IPS DF 6.9 (cell line): ENCODE results near the gene HPS1.
A peak's percentile ranks its signal among the peaks of the same experiment; 100 is the strongest.

Source experiments
- DNase-seq: peaks from one replicate; pipeline ENCODE4 v3.0.0-alpha.2; 2013; ENCODE audit warnings: low read depth, low spot score
- H3K27ac ChIP-seq: one replicate; pipeline ENCODE4 v1.5.1; 2013; ENCODE audit warnings: low read length, control low read depth
- H3K27me3 ChIP-seq: 2 replicates; pipeline ENCODE4 v1.6.1; 2013; ENCODE audit warnings: mild to moderate bottlenecking, low read length; ENCODE audit not compliant: control insufficient read depth, insufficient read depth
- H3K36me3 ChIP-seq: 2 replicates; pipeline ENCODE4 v1.6.1; 2013; ENCODE audit warnings: low read length; ENCODE audit not compliant: control insufficient read depth, insufficient read depth
- H3K4me1 ChIP-seq: 2 replicates; pipeline ENCODE4 v1.6.1; 2013; ENCODE audit warnings: low read length; ENCODE audit not compliant: control insufficient read depth, insufficient read depth
- H3K4me3 ChIP-seq: 2 replicates; pipeline ENCODE4 v1.5.1; 2013; ENCODE audit warnings: mild to moderate bottlenecking, low read length
- H3K9me3 ChIP-seq: 2 replicates; pipeline ENCODE4 v1.6.1; 2013; ENCODE audit warnings: low read length, inconsistent platforms; ENCODE audit not compliant: control insufficient read depth, insufficient read depth
- WGBS: extraction: QIAGEN DNeasy Blood & Tissue Kit; methylation state at CpG from one replicate; pipeline ENCODE4 v1.1.7; 2013; ENCODE audit warnings: mixed read lengths, missing lambda C conversion rate; ENCODE audit not compliant: insufficient read length, insufficient coverage; 5-methylcytosine and 5-hydroxymethylcytosine counted together

The HPS1 gene

DNA sequence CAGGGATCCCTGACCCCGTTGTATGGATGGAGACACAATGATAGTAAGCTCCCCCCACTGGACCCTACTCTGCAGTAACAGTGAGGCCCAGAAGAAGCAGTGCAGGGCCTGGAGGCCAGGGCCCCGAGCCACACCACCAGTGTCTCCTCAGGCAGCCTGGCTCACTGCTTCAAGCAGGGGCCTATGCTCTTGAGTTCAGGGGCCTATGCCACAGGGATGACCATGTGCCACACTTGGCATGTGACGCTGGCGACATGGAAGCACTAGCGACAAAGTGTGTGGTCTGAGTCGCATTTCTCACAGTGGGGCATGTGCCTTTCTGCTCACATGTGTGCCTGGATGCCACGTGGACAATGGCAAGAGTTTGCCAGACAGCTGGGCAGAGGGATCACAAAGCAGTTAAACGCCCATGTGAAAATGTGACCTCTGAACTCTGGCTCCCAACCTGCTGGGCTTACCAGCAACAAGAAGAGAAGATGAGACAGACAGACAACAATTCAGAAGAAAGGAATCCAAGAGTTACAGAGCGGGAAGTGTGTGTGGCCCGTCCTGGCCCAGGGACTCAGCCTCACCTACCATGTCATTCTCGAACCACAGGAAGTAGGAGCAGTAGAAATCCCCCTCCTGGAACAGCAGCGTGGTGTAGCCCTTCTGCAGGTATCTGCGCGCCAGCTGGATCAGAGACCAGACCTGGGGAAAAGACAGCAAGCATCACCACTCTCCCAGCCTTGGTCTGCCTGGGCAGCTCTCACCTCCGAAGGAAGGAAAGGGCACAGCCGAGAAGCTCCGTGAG is 27.1 kb downstream of the HPS1 start:
- no peaks in the 10 kb centered on the region; the same call in 1 of the 2 replicates for H3K36me3 ChIP-seq
- DNase-seq = no peak
- no peak overlapping the region for H3K27ac ChIP-seq
- H3K27me3 ChIP-seq = no peaks in the 10 kb centered on the region
- no peaks in the 10 kb centered on the region for H3K9me3 ChIP-seq
- no CpG with 5 or more reads among the region's 17 CpGs for WGBS
- no peak overlapping the region for H3K4me3 ChIP-seq
- H3K4me1 ChIP-seq = 0 out of 2 replicates have a peak, but pooled peaks cover 3% of the 10 kb centered on the region

DNA sequence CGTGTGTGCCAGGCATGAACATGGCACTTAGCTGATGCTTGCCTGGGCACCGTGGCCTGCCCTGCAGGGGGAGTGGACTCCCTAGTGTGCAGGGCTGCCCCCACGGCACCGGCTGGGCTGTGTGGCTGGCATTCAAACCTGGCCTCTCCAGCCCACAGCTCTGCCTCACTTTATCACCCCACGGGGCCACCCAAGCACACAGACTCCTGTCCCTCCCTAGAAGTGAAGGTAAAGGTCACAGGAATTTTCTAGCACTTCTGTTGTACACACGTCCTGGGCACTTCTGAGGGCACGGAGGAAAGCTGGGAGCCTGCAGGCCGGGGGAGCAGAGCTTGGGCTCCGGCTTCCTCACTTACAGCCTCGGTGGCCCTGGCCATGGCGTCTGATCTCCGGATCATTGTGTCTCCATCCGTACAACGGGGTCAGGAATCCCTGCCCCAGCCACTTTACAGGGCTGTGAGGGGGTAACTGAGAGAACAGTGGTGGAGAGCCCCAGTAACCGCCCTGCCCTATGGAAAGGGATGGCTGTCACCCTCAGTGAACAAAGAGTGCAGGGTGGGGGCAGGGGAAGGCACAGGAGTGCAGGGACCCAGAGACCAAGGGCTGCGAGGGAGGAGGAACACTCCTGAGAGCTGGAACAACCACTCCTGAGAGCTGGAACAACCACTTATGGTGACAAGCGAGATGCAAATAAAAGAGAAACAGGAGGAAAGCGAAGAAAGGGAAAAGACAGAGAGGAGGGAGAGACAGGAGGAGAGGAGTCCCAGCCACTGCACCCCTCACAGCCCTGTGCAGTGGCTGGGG is 27.9 kb downstream of the HPS1 start:
- WGBS = no CpG with 5 or more reads among the region's 18 CpGs
- DNase-seq = no peak
- H3K4me1 ChIP-seq = 0 out of 2 replicates have a peak, but pooled peaks cover 3% of the 10 kb centered on the region
- H3K4me3 ChIP-seq = no peak overlapping the region
- H3K27me3 ChIP-seq = no peaks in the 10 kb centered on the region
- no peaks in the 10 kb centered on the region; the same call in 1 of the 2 replicates for H3K36me3 ChIP-seq
- H3K9me3 ChIP-seq = no peaks in the 10 kb centered on the region
- no peak overlapping the region for H3K27ac ChIP-seq

DNA sequence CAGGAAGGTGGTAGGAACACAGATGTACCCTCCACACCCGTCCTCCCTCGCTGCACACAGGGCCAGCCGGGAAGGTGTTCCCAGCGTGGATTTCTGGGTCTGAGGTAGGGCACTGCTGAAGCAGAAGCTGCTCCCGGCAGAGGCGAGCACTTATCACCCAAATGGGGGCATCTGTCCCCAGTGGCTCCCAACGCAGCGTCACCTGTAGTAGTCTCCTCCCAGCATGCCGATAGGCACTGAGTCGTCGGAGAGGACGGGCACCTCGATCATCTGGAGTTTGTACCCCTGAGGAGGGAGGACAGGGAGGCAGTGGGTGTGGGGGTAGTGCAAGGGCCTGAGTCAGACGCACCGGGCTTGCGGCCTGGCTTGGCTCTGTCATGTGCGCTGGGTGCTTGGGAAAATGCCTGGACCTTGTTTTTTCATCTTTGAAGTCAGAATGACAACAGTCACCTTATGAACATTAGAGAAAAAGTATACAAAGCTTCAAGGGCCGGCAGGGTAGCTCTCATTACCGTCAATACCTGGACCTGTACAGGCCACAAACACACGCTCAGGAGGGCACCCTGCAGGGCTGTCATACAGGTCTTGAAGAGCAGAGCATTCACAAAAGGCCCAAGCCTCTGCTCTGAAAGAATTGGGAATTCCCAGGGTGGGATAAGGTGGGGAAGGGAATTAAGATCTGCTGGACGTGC is 28.6 kb downstream of the HPS1 start:
- no peaks in the 10 kb centered on the region for H3K27me3 ChIP-seq
- 0 out of 2 replicates have a peak, but pooled peaks cover 3% of the 10 kb centered on the region for H3K4me1 ChIP-seq
- H3K36me3 ChIP-seq = no peaks in the 10 kb centered on the region; the same call in 1 of the 2 replicates
- H3K4me3 ChIP-seq = no peak overlapping the region
- no peak for DNase-seq
- H3K27ac ChIP-seq = no peak overlapping the region
- WGBS = no CpG with 5 or more reads among the region's 21 CpGs
- H3K9me3 ChIP-seq = no peaks in the 10 kb centered on the region

DNA sequence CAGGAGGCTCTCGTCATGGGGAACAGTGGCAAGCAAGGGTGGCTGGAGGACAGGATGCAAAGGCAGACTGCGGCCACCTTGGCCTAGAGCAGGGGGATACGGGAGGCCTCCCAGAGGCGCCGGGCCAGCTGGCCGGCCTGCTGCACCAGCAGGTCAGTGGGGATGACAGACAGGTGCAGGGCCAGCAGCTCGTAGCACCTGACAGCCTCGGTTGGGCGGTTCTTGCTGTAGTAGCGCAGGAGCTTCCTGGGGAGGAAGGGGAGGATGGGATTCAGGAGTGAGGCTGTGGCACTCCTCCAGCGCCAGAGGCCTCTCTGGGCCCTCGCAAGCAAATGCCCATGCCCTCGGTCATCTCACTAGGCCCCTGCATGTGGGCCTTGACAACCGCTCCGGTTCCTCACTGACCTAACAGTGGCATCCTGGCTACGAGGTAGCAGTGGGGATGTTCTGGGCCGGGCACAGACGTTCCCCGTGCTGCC is 29.2 kb downstream of the HPS1 start:
- Histone ChIP-seq H3K9me3 (no peaks in the 10 kb centered on the region), H3K27me3 (no peaks in the 10 kb centered on the region), H3K4me1 (0 out of 2 replicates have a peak, but pooled peaks cover 3% of the 10 kb centered on the region), H3K36me3 (no peaks in the 10 kb centered on the region; the same call in 1 of the 2 replicates), H3K27ac (no peak overlapping the region), H3K4me3 (no peak overlapping the region)
- DNase-seq = no peak
- WGBS = no CpG with 5 or more reads among the region's 19 CpGs

DNA sequence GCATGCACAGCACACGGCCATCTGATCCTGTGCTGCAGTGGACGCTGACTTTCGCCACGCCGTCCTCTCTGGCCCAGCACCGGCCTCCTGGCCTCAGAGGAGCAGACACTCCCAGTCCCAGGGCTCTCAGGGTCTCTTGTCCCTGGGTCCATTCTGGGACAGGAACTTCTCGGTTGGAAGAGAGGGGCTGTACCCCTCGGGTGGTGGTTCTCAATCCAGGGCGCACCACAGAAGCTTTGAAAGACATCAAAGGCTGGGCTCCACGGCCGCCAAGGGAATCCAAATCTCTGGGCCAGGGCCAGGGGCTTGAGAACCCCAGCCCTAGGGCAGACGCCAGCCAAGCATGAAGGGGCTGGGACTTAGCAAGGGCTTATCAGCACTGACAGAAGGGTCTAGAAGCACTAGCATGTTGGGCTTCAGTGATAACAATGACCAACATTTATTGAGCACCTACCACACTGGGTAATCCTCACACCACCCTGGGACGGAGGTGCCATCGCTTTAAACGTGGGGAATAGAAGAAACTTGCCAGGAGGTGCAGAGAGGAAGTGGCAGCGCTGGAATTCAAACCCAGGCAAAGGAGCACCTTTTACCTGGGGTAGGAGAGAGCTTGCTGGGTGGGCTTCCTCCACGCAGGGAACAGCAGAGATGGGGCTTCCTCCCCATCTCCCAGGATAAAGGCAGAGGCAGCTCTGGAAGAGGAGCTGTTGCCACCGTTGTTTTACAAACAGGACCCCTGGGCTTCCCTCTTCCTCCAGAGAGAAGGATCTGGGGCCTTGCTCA is 29.9 kb downstream of the HPS1 start:
- no peak for DNase-seq
- H3K4me1 ChIP-seq = 0 out of 2 replicates have a peak, but pooled peaks cover 3% of the 10 kb centered on the region
- no peaks in the 10 kb centered on the region for H3K27me3 ChIP-seq
- H3K4me3 ChIP-seq = no peak overlapping the region
- no CpG with 5 or more reads among the region's 18 CpGs for WGBS
- H3K27ac ChIP-seq = no peak overlapping the region
- no peaks in the 10 kb centered on the region for H3K9me3 ChIP-seq
- no peaks in the 10 kb centered on the region; the same call in 1 of the 2 replicates for H3K36me3 ChIP-seq

DNA sequence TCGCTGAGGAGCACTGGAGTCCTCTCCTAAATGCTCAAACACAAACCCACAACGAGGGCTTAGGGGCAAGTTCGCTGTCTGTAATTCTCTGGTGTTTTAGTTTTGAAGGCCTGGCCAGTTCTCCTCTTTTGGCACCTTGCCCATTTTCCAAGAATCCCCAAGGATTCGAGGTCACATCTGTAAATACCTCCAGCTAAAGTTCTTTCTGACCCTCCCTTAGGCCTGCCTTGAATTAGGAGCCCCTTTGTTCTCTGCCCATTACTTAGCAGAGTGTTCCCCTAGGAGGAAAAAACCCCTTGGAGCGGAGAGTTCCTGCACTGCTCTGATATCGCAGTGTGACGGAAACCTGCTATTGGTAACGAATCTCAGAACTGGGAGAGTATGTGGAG is 31.0 kb downstream of the HPS1 start:
- Histone ChIP-seq H3K4me1 (0 out of 2 replicates have a peak, but pooled peaks cover 3% of the 10 kb centered on the region), H3K9me3 (no peaks in the 10 kb centered on the region), H3K27me3 (no peaks in the 10 kb centered on the region), H3K36me3 (no peaks in the 10 kb centered on the region; the same call in 1 of the 2 replicates), H3K27ac (no peak overlapping the region), H3K4me3 (no peak overlapping the region)
- no peak for DNase-seq
- no CpG with 5 or more reads among the region's 8 CpGs for WGBS

DNA sequence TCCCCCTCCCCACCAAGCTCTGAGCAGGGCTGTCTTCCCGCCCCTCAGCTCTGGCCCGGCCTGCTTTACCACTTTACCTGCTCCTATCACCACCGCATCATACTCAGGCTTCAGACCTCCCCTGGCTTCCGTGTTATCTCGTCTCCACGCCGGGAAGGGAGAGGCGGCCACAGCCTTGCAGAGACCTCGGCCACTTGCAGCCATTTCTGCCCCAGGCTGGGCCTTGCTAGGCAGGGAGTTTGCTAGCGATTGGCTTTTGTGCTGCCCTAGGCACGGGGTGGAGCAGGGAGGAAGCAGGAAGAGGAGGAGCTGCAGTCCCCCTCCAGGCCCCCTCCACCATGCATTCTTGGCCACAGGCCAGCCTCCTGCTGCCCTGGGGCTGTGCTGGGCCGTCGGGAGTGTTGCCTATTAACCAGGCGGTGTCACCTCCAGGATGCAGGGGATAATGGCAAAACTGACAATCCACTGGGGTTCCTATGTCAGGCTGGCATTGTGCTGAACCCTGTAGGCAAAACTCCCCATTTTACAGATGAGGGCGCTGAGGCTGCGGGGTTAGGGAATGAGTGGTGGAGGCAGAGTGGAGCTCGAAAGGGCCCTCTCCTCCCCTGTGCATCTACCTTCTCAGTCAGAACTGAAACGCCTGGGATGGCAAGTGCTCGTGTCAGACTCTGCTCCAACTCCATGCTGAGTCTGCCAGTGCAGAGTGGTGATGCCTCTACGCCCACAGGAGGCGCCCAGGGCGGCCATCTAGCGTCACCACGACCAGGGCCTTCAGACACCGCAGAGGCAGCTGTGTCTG is 31.6 kb downstream of the HPS1 start, which contains the start of gene PYROXD2:
TSS of gene PYROXD2 (minus strand) at position 251 of the 799 bp plus-strand sequence. CDS start at position 204, 47 bp downstream.
- Histone ChIP-seq H3K36me3 (no peaks in the 10 kb centered on the region; the same call in 1 of the 2 replicates), H3K4me1 (0 out of 2 replicates have a peak, but pooled peaks cover 3% of the 10 kb centered on the region), H3K27me3 (no peaks in the 10 kb centered on the region), H3K4me3 (peak within 1 kb of the TSS; percentile 37; the same call in 1 of the 2 replicates), H3K27ac (no peak within 1 kb of the TSS), H3K9me3 (no peaks in the 10 kb centered on the region)
- WGBS = no CpG with 5 or more reads among the region's 25 CpGs
- peak; percentile 41 for DNase-seq

DNA sequence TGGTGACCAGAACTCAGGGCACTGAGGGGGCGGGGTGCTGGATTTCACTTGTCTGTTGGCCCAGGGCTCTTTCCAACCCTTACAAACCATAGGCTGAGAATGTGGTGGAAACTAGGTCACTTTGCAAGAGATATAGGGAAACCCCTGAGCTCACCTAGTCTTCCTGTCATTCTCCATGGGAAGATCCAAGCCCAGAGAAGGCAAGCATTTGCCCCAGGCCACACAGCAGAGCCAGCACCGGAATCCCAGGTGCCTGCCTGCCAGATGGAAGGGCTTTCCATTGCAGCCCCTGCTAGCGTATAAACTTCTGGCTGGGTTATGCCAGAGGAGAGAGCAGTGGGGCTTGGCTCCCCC is 32.2 kb downstream of the HPS1 start:
- H3K36me3 ChIP-seq = no peaks in the 10 kb centered on the region; the same call in 1 of the 2 replicates
- 0 out of 2 replicates have a peak, but pooled peaks cover 3% of the 10 kb centered on the region for H3K4me1 ChIP-seq
- no peak overlapping the region for H3K27ac ChIP-seq
- no peak for DNase-seq
- no CpG with 5 or more reads among the region's 3 CpGs for WGBS
- no peaks in the 10 kb centered on the region for H3K27me3 ChIP-seq
- no peaks in the 10 kb centered on the region for H3K9me3 ChIP-seq
- peak overlapping the region; percentile 37; the same call in 1 of the 2 replicates for H3K4me3 ChIP-seq

DNA sequence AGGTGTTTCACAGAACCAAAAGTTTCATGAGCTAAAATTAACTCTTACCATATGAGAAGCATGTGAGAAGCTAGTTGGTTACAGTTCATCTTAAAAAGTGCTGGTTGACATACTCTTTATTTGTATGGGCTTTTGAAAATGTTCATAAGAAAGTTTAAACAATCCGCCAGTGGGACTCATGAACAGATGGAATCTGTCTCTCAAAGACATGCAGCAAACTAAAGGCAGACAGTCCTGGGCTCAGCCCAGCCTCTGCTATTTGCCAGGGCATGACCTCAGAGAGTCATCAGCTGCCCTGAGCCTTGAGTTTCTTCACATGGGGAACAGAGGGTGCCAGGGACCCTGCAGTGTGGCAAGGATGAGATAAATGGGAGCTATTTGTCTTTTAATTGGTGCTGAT is 35.0 kb downstream of the HPS1 start:
- H3K27me3 ChIP-seq = no peaks in the 10 kb centered on the region
- H3K36me3 ChIP-seq = no peaks in the 10 kb centered on the region
- DNase-seq = no peak
- 0 out of 2 replicates have a peak, but pooled peaks cover 3% of the 10 kb centered on the region for H3K4me1 ChIP-seq
- no peaks in the 10 kb centered on the region for H3K9me3 ChIP-seq
- no peak overlapping the region for H3K4me3 ChIP-seq
- H3K27ac ChIP-seq = no peak overlapping the region
- WGBS = no CpG with 5 or more reads among the region's 1 CpG
